GM18951 (cell line): Measurements from ENCODE around the gene SHISAL1.

Experiments used
- POLR2A ChIP-seq: IDR thresholded peaks from 4 replicates; pipeline ENCODE4 v1.6.1; 2011; ENCODE audit warnings: mild to moderate bottlenecking; ENCODE audit not compliant: insufficient read length, insufficient read depth; ENCODE audit errors: extremely low read depth
- in situ Hi-C: fragments of 300-500 bp; cut with MboI; formaldehyde crosslinking; loops from one replicate; pipeline ENCODE4 v1.12.0; 2022; ENCODE audit warnings: low sequenced_read_pairs, mixed read lengths, inconsistent platforms; ENCODE audit not compliant: unreplicated experiment

SHISAL1 gene

DNA sequence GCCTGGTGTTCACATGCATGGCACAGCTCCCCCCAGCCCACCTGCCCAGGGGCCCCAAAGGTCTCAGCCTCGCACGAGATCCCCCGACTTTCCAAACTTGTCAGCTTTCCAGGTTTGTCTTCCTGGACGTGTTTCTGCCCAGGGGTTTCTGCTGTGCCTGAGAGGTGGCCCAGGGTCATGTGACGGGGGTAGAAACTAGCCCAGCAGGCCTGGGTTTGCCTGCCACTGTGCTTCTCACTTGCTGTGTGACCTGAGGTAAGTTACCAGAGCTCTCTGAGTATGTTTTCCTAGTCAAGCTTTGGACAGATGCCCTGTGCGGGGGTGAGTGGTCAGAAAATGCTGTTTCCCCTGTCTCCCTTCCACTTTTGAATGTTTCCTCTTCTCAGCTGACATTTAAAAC lies 38.3 kb upstream of the SHISAL1 start:
- TF ChIP-seq POLR2A = no peak
- in situ Hi-C loops = no loop called here

DNA sequence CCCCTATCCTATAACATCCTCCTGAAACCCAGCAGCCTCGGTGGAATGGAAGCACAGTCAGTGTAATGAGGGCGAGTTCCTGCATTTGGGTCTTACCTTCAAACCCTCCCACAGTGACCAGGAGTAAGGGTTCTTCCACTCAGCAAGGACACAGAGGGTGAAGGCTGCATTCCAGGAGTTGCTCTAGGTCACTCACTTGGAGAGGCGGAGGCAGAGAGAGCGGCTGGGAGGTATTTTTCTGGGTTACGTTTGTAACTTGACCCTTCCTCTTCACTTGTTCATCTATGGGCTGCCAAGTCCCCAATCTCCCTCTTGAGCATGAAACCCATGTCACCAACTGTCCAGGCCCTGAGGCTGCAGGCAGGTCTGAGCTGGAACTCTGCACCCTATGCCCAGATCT lies 36.8 kb upstream of the SHISAL1 start:
- in situ Hi-C loops = no loop called here
- no peak for TF ChIP-seq POLR2A

DNA sequence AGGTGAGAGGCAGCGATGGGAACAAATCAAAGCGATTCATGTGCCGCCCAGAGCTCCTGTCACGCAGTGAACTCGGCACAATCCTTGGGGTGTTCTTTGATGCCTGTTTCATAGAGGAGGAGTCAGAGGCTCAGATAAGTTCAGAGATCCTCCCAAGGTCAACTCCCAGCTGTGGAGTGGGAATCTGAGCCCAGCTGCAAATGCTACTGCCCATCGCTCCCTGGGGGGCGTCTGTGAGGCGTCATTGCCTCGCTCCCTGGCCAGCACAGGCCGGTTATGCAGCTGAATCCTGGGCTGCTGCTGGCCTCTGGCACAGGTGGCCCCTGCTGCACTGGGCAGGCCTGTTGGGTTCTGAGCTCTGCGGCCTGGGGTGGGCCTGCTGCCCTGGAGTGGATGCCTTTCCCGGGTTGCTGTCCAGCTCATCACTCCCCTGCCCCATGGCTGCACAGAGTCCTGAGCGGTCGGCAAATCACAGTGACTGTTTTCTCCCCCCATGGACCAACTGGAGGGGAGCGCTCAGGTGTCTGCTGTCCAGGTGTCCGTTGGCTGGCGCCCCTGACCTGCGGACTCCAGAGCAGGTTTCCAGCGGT lies 36.3 kb upstream of the SHISAL1 start:
- no peak for TF ChIP-seq POLR2A
- in situ Hi-C loops = no loop called here

DNA sequence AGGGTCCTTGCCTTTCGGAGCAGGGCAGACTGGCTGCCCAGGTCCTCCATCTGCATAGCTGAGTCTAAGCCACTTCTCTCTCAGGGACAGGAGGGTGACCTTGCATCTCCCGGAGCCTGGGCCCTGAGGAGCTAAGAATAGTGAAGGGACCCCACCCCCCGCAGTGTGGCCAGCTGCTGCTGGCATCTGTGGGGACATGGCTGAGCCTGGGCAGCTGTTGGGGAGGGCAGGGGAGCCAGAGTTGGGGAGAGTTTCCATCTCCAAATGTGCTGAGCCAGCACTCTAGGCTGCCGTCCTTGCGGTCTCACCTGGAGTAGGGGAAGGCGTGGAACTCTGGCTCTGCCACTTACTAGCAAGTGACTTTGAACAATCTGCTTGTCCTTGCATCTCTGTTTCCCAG lies 34.8 kb upstream of the SHISAL1 start:
- in situ Hi-C loops = no loop called here
- no peak for TF ChIP-seq POLR2A

DNA sequence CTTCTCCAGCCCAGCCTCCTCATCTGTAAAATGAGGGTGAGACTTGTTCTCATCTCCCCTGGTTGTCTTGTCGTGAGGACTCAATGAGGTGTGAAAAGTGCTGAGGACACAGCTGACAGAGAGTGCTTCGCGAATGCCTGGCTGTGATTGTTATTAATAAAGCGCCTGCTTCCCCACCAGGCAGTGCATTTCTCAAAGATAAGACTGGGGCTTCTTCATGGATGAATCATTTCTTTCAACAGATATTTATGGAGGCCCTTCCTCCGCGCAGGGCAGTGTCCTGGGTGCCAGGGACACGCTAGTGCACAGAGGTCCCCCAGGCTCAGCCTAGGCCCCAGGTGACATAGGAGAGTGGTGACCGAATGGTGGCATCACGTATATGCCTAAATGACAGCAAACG lies 34.3 kb upstream of the SHISAL1 start:
- in situ Hi-C loops = no loop called here
- no peak for TF ChIP-seq POLR2A

DNA sequence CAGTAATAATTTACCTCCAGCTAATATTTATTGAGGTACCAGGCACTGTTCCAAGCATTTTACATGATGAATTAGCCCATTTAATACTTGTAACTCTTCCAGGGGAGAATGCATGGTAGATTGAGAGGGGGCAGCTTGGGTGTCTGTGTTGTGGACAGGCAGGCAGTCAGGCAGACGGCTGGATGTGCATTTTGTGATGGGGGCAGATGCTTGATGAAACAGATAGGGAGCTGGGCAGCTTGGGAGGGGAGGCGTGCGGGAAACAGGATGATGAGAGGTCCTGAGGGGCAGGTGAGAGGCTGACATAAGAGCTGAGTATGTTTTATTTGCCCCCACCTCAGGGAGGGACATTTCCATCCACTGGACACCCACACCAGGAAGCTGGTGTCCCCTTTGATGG lies 33.1 kb upstream of the SHISAL1 start:
- TF ChIP-seq POLR2A = no peak
- in situ Hi-C loops = no loop called here

DNA sequence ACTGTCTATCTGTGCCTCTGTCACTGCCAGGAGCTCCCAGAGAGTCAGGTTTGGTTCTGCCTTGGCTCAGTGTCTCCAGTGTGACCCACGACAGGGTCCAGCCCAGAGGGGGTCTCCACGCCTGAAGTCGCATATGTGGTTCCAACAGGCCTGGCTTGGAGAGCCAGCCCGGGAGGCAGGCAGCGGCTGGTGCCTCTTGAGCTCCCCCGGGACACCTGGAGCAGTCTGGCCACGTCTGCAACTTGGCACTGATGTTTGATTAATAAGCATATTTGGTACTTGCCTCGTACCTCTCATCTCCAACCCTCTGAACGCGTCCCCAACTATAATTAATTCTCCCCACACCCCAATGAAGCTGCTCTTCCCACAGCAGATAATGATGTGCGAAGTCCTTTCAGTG lies 31.7 kb upstream of the SHISAL1 start:
- TF ChIP-seq POLR2A = no peak
- in situ Hi-C loops = no loop called here

DNA sequence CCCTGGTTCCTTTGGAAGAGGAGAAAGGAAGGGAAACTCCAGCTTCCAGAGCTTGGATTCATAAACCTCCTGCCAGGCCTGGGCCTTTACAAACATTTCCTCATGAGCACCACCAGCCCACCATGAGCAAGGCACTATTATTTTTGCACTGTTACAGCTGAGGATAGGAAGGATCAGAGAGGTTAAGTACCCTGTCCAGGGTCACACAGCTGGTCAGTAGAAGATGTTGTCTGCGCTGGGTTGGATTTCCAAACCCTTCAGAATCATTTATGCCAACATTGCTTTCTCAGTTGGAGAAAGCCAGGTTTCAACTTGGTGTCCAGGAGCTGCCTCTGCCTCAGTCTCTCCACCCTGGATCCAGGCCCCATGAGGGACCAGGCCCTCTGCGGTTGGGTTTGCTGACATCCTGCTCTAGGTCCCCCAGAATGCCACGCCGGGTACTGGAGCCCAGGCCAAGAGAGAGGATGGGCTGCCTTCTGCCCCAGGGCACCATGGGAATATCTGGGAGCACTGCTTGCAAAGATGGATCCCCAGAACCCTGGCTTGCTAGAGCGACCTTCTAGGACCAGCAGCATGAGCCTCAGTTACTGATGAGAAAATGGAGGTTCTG lies 29.7 kb upstream of the SHISAL1 start:
- in situ Hi-C loops = no loop called here
- TF ChIP-seq POLR2A = no peak

DNA sequence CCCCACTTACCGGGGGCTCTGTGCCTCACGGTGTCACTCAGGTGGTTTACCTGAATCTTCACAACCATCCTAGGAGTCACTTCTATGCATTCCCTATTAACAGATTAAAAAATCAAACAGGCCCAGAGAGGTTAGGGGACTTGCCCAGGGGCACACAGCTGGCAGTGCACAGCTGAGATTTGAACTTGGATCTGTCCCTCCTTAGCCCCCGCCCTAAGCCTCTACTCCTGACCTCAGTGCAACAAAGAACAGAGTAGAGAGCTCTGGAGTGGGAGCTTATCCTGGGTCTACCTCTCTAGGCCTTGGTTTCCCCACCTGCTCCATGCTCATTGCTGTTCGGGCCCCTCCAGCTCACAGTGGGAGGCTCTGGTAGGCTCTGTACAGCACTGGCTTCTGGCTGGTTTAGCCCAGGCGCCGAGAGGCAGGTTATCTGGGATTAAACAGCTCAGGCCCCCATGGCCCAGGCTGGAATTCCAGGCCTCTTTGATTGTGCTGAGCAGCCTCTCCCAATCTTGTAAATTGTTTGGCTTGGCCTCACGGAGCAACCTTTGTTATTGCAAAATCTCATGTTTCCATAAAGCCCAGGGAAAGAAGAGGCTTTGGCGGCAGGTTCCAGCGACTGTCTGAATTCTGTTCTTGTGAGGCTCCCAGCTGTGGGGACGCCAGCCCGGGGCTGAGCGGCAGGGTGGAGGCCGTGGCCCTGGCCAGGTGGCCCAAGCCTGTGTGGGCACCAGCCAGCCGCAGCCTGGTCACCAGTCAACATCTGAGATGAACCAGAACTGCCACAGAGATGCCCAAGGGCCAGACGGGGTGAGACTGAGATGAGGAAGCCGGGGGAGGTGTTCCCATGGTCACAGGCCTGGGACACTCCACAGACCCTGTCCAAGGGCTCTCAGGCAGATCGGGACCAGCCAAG lies 28.9 kb upstream of the SHISAL1 start:
- in situ Hi-C loops = no loop called here

DNA sequence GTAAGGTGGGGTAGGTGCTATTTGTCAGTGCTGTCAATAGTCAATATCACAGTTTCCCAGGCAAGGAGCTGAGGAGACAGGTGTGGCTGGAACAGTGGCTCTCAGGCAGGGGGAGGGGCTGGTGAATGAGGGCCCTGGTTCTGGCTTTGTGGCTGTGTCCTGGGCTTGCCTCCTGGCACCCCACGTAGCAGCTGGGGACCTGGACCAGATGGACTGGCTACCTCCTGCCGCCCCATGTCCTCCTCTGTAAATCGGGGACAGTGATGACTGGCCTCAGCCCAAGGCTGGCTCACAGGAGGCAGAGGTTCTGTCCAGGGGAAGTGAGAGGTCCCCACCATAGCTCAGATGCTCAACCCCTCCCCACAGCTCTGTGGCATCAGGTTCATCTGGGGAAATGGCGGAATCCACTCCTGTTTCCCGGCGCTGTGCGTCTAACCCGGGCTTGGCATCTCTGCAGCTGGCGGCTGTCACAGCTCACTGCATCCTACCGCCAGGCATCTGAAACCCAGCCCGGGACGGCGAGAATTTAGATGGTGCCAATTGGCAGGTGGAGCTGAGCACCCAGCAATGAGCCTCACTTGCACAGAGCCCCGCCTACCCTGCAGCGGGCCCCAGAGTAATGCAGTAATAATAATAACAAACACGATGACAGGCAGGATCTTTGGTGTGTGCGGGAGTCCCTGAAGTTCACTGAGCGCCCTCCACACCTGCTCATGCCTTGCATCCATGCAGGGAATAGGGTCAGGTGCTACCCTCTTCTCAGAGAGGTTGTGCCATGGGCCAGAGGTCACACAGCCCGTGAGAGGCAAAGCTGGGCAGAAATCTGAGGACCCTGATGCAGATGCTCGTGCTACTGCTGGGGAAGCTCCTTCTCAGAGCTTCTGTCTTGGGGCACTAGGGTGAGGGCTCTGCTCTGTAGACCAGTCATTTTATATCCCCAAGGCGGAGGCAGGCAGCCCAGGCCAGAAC lies 27.8 kb upstream of the SHISAL1 start:
- in situ Hi-C loops = no loop called here
- TF ChIP-seq POLR2A = no peak

More for the DNA sequence above, 28.9 kb upstream of the SHISAL1 start:
- TF ChIP-seq POLR2A = no peak

DNA sequence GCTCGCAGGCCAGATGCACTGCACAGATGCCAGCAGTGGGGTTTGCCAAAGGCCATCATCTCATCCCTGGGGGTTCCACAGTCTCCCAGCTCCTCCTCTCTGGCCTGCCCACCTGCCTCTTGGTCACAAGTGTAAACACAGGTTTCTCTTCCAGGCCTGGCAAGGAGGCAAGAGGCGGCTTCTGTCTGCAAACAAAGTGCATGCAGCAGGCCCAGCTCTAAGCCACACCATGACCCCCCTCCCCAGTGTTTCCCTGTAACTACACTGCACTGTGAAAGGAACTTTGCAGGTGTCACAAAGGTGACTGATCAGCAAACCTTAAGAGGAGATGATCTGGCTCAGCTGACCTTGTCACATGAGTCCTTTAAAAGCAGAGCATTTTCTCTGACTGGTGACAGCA lies 26.2 kb upstream of the SHISAL1 start:
- no peak for TF ChIP-seq POLR2A
- in situ Hi-C loops = no loop called here

DNA sequence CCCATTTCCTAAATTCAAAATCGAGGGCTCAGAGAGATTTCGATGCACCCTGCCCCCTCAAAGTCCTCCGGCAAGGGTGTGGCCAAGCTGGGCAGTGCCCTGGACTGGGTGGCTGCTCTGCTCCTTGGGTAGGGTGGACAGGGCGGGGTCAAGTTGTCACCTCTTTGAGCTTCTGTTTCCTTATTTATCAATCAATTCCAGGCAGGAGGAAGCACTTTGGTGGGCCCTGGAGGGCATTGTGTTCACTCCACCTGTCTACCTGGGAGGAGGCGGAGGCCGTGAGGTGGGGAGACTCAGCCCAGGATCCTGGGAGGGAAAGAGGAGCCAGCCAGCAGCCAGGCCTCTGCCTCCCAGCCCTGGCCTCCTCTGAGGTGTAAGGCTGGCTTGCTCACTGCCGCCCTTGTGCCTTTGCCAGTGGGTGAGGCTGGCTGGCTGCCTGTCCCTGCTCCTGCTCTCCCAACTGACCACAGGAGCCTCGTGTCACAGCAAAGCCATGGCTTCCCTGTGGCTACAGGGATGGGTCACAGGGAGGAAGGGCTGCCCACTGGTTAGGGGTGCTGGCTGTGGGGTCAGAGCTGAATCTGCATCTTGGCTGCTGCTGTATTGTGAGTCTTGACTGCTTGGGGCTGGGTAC lies 25.5 kb upstream of the SHISAL1 start:
- no peak for TF ChIP-seq POLR2A
- in situ Hi-C loops = no loop called here
